Sigmoid colon (tissue), 4 donors: ENCODE results near the gene CLSTN2.

ENCODE experiments used
- EP300 ChIP-seq, 4 donors: sonication (generic); formaldehyde crosslinking; IDR thresholded peaks; one replicate each; pipeline ENCODE4 v1.6.1; 2017; ENCODE audit warnings: antibody characterized with exemption in 4 of 4
- POLR2A ChIP-seq, 2 donors: fragments of 450-650 bp; IDR thresholded peaks; one replicate each; pipeline ENCODE4 v1.6.1; 2016; ENCODE audit warnings: antibody characterized with exemption in 2 of 2, mild to moderate bottlenecking in 2 of 2, moderate library complexity in 2 of 2
- POLR2AphosphoS5 ChIP-seq, 4 donors: sonication (generic); formaldehyde crosslinking; IDR thresholded peaks; one replicate each; pipeline ENCODE4 v1.6.1; 2017; ENCODE audit warnings: antibody characterized with exemption in 4 of 4
- TF ChIP-seq, protein P1 (sequence below), 4 experiments: fragments of 450-650 bp in 3 of 4; fragments of 200-600 bp in 1 of 4; IDR thresholded peaks; one replicate each; pipeline ENCODE4 v1.5.1; 2016 to 2019; ENCODE audit warnings: antibody characterized with exemption in 4 of 4, mild to moderate bottlenecking in 3 of 4, moderate library complexity in 2 of 4

DNA sequence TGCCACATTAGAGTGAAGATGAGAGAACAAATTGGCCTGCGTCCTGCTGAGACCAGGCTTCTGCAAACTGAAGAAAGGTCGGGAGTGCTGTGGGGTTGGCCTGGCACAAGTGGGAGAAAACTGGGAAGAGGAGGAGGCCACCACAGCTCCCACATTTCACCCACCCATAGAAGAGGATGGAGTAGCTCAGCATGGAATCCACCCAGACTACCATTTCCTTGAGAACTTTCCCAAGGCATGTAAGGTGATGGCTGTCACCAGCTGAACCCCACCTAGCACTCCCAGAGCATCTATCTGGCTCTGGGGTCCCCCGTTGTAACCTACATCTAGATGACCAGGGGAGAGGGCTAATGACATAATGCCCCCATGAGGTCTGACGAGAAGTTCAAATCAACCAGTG, 622.5 kb downstream of the CLSTN2 start:
- TF ChIP-seq, protein P1, sequence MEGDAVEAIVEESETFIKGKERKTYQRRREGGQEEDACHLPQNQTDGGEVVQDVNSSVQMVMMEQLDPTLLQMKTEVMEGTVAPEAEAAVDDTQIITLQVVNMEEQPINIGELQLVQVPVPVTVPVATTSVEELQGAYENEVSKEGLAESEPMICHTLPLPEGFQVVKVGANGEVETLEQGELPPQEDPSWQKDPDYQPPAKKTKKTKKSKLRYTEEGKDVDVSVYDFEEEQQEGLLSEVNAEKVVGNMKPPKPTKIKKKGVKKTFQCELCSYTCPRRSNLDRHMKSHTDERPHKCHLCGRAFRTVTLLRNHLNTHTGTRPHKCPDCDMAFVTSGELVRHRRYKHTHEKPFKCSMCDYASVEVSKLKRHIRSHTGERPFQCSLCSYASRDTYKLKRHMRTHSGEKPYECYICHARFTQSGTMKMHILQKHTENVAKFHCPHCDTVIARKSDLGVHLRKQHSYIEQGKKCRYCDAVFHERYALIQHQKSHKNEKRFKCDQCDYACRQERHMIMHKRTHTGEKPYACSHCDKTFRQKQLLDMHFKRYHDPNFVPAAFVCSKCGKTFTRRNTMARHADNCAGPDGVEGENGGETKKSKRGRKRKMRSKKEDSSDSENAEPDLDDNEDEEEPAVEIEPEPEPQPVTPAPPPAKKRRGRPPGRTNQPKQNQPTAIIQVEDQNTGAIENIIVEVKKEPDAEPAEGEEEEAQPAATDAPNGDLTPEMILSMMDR (IDR thresholded peaks at IDR 0.05): no peak
- TF ChIP-seq POLR2AphosphoS5 (IDR thresholded peaks at IDR 0.05) (no peak), EP300 (IDR thresholded peaks at IDR 0.05) (no peak), POLR2A (IDR thresholded peaks at IDR 0.05) (no peak)
